T-helper 2 cell treated with Interferon-gamma antibody and Interleukin-4, amounts not matched to agents 100 ng/mL and 5 ng/mL, for 36 hours (primary cell): ENCODE data around the gene MYO3A. TPM values are rescaled to one million over a fixed set of nuclear protein-coding genes. Genes with fewer than 3 reads are reported as not detected.

Experiments
- intact Hi-C: fragments of 100-400 bp; cut with micrococcal nuclease; formaldehyde crosslinking; loops from one replicate; pipeline ENCODE4 v1.15.1; 2023
- total RNA-seq: library from RNA; stranded (reverse); gene quantifications from 2 replicates; pipeline ENCODE4 v1.2.3, GENCODE V29; 2022

MYO3A gene
- not detected in 2 replicates for total RNA-seq

GRCh38 chr10:25933653-25934608 lies at the start of gene MYO3A:
Gene MYO3A, plus strand, starts transcription at chr10:25934229. Its CDS starts 17,882 bp downstream, at chr10:25952111.
- intact Hi-C loops = no loop called here

- intact Hi-C loops = no loop called here
Measured at GRCh38 chr10:25888627-25889026, 45.4 kb upstream of the MYO3A start.

- intact Hi-C loops = no loop called here
Measured at GRCh38 chr10:25890995-25891394, 43.0 kb upstream of the MYO3A start.

- intact Hi-C loops = no loop called here
Measured at GRCh38 chr10:25895856-25896255, 38.2 kb upstream of the MYO3A start.

- intact Hi-C loops = no loop called here
Measured at GRCh38 chr10:25896421-25896820, 37.6 kb upstream of the MYO3A start.

GRCh38 chr10:25899304-25899703 lies 34.7 kb upstream of the MYO3A start:
- intact Hi-C loops = no loop called here

- intact Hi-C loops = no loop called here
Measured at GRCh38 chr10:25901199-25901598, 32.8 kb upstream of the MYO3A start.

GRCh38 chr10:25902002-25902401 lies 32.0 kb upstream of the MYO3A start:
- intact Hi-C loops = no loop called here

GRCh38 chr10:25907261-25907660 lies 26.8 kb upstream of the MYO3A start:
- intact Hi-C loops = no loop called here

- intact Hi-C loops = no loop called here
Measured at GRCh38 chr10:25912866-25913265, 21.2 kb upstream of the MYO3A start.

GRCh38 chr10:25914776-25915175 lies 19.3 kb upstream of the MYO3A start:
- intact Hi-C loops = no loop called here

- intact Hi-C loops = no loop called here
Measured at GRCh38 chr10:25934621-25935139, 651 bp downstream of the MYO3A start.

GRCh38 chr10:25938405-25938804 lies 4.4 kb downstream of the MYO3A start:
- intact Hi-C loops = no loop called here

- intact Hi-C loops = no loop called here
Measured at GRCh38 chr10:25944771-25945170, 10.7 kb downstream of the MYO3A start.

- intact Hi-C loops = no loop called here
Measured at GRCh38 chr10:25952857-25953256, 18.8 kb downstream of the MYO3A start.

GRCh38 chr10:25954851-25955250 lies 20.8 kb downstream of the MYO3A start:
- intact Hi-C loops = no loop called here

GRCh38 chr10:25959540-25960232 lies 25.7 kb downstream of the MYO3A start:
- intact Hi-C loops = no loop called here

GRCh38 chr10:25965584-25965983 lies 31.6 kb downstream of the MYO3A start:
- intact Hi-C loops = no loop called here

- intact Hi-C loops = no loop called here
Measured at GRCh38 chr10:25966844-25967243, 32.8 kb downstream of the MYO3A start.

- intact Hi-C loops = no loop called here
Measured at GRCh38 chr10:25972631-25973030, 38.6 kb downstream of the MYO3A start.

- intact Hi-C loops = no loop called here
Measured at GRCh38 chr10:25974897-25975459, 40.9 kb downstream of the MYO3A start.

- intact Hi-C loops = no loop called here
Measured at GRCh38 chr10:25978771-25979170, 44.7 kb downstream of the MYO3A start.
